DND-41 (cell line): Measurements from ENCODE around the gene TLCD3B.

Experiments used
- EZH2 ChIP-seq: IDR thresholded peaks from 3 replicates; pipeline ENCODE4 v1.6.1; 2012; ENCODE audit warnings: borderline replicate concordance, low read depth, mild to moderate bottlenecking, moderate library complexity, low read length, inconsistent platforms; ENCODE audit not compliant: severe bottlenecking
- TF ChIP-seq, protein P1 (sequence below): IDR thresholded peaks from 2 replicates; pipeline ENCODE4 v1.5.1; 2012; ENCODE audit warnings: borderline replicate concordance, low read length, moderate library complexity, mild to moderate bottlenecking; ENCODE audit not compliant: poor library complexity, severe bottlenecking; ENCODE audit errors: extremely low read depth

DNA sequence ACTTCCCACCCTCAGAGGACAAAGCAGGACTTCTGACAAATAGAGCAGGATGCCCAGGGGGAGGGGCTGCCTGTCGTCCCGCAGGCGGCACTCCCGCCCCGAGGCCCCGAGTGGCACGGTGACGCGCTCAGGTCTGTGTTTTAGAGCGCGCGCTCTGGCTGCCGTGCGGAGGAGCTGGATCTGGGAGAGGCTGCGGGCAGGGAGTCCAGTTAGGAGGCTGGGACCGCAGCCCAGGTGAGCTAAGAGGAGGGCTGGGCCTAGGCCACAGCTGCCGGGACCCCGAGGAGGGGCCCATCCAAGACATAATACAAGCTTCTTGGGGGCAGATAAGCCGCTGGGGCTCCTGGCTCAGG is 26.7 kb downstream of the TLCD3B start:
- TF ChIP-seq, protein P1, sequence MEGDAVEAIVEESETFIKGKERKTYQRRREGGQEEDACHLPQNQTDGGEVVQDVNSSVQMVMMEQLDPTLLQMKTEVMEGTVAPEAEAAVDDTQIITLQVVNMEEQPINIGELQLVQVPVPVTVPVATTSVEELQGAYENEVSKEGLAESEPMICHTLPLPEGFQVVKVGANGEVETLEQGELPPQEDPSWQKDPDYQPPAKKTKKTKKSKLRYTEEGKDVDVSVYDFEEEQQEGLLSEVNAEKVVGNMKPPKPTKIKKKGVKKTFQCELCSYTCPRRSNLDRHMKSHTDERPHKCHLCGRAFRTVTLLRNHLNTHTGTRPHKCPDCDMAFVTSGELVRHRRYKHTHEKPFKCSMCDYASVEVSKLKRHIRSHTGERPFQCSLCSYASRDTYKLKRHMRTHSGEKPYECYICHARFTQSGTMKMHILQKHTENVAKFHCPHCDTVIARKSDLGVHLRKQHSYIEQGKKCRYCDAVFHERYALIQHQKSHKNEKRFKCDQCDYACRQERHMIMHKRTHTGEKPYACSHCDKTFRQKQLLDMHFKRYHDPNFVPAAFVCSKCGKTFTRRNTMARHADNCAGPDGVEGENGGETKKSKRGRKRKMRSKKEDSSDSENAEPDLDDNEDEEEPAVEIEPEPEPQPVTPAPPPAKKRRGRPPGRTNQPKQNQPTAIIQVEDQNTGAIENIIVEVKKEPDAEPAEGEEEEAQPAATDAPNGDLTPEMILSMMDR: no peak
- TF ChIP-seq EZH2: no peak
